Measurements from ENCODE around the gene ATP6V0C.

ATP6V0C gene

GRCh38 chr16:2513405-2514332 is at the start of gene ATP6V0C:
Gene ATP6V0C, plus strand, starts transcription at chr16:2513952. Its CDS starts 152 bp downstream, at chr16:2514104.
- Histone ChIP-seq H3K27ac (peak within 1 kb of the TSS; percentile 81 to 97), H3K4me3 (peak within 1 kb of the TSS; percentile 94)
- peak; percentile 93 for DNase-seq (ENCODE audit: low spot score)
- TF ChIP-seq CTCF (IDR thresholded peaks at IDR 0.05) = no peak

GRCh38 chr16:2464333-2464732 is 49.4 kb upstream of the ATP6V0C start:
- TF ChIP-seq CTCF (IDR thresholded peaks at IDR 0.05) = no peak
- DNase-seq (ENCODE audit: low spot score) = no peak
- Histone ChIP-seq H3K4me3 (no peak overlapping the region), H3K27ac (no peak overlapping the region)

- Histone ChIP-seq H3K4me3 (no peak overlapping the region), H3K27ac (no peak overlapping the region)
- no peak for TF ChIP-seq CTCF (IDR thresholded peaks at IDR 0.05)
- DNase-seq (ENCODE audit: low spot score) = no peak
Observed at GRCh38 chr16:2465653-2466415, 47.9 kb upstream of the ATP6V0C start.

- TF ChIP-seq CTCF (IDR thresholded peaks at IDR 0.05) = no peak
- peak overlapping the region; percentile 80 for H3K4me3 ChIP-seq
- DNase-seq (ENCODE audit: low spot score) = no peak
- peak overlapping the region in 1 of 2 donors; percentile 63 for H3K27ac ChIP-seq
Observed at GRCh38 chr16:2466667-2467527, 46.9 kb upstream of the ATP6V0C start.

GRCh38 chr16:2467528-2468232 is 46.1 kb upstream of the ATP6V0C start:
- TF ChIP-seq CTCF (IDR thresholded peaks at IDR 0.05) = no peak

GRCh38 chr16:2468233-2468724 is 45.5 kb upstream of the ATP6V0C start:
- Histone ChIP-seq H3K27ac (peak overlapping the region in 1 of 2 donors; percentile 63), H3K4me3 (peak overlapping the region; percentile 80)
- TF ChIP-seq CTCF (IDR thresholded peaks at IDR 0.05) = no peak
- no peak for DNase-seq (ENCODE audit: low spot score)

More at GRCh38 chr16:2467528-2468232, 46.1 kb upstream of the ATP6V0C start:
- peak overlapping the region; percentile 17 to 63 for H3K27ac ChIP-seq
- no peak for DNase-seq (ENCODE audit: low spot score)
- peak overlapping the region; percentile 80 for H3K4me3 ChIP-seq

Data from coronary artery (tissue), 2 donors.